Pancreas (tissue), 10 donors: ENCODE data around the gene CDCA7L. TPM values are rescaled to one million over a fixed set of nuclear protein-coding genes. Genes with fewer than 3 reads are reported as not detected.

Experiments used
- ATAC-seq, 4 donors: fragments of 200-7000 bp; cut with Tn5 transposase; one replicate each; pipeline versions ENCODE4 v1.8.0 to v1.9.1; 2020; ENCODE audit warnings: mild to moderate bottlenecking in 4 of 4, moderate library complexity in 4 of 4
- DNase-seq, 6 donors: peaks; one replicate each; pipeline ENCODE4 v3.0.0-alpha.2; 2020
- FAIRE-seq: peaks from 2 replicates; lab custom pipeline; 2012; peaks lifted over from hg19 to GRCh38; lab: Jason Lieb, UNC
- H3K27ac ChIP-seq, 4 donors: fragments of 200-600 bp; sonication (generic); 1 replicate in 3 of 4; 2 replicates in 1 of 4; pipeline versions ENCODE4 v1.5.0 to v1.8.0; 2020
- H3K27me3 ChIP-seq, 4 donors: fragments of 200-600 bp; one replicate each; pipeline ENCODE4 v1.8.0; 2021
- H3K36me3 ChIP-seq, 3 donors: fragments of 200-600 bp; sonication (generic) in 1 of 3; one replicate each; pipeline versions ENCODE4 v1.5.0 to v1.8.0; 2020 to 2021
- H3K4me1 ChIP-seq, 3 donors: fragments of 200-600 bp; one replicate each; pipeline ENCODE4 v1.8.0; 2021
- H3K4me3 ChIP-seq, 4 donors: fragments of 200-600 bp; sonication (generic) in 2 of 4; one replicate each; pipeline versions ENCODE4 v1.5.0 to v1.8.0; 2020 to 2021
- H3K9me3 ChIP-seq, 4 donors: fragments of 200-600 bp; one replicate each; pipeline ENCODE4 v1.8.0; 2021
- CTCF ChIP-seq, 4 donors: fragments of 200-600 bp; sonication (generic) in 3 of 4; IDR thresholded peaks; one replicate each; pipeline versions ENCODE4 v1.5.0 to v1.8.0; 2021; ENCODE audit warnings: antibody characterized with exemption in 4 of 4
- WGBS, 2 donors: extraction: QIAGEN DNeasy Blood & Tissue Kit; methylation state at CpG; one replicate each; pipeline ENCODE4 v1.1.7; 2013; 5-methylcytosine and 5-hydroxymethylcytosine counted together
- intact Hi-C, 3 donors: fragments of 100-400 bp; cut with DNase I; formaldehyde crosslinking; loops; one replicate each; pipeline versions ENCODE4 v1.11.1 to v1.14.2; 2022
- polyA plus RNA-seq, 2 donors: library from polyadenylated mRNA; stranded (reverse); fragments of 200-250 nt; gene quantifications; one replicate each; pipeline ENCODE4 v1.2.3, GENCODE V29; 2013
- total RNA-seq, 6 donors: library from RNA; stranded (reverse); fragmentation: NEBNext Ultra II Directional in 4 of 6; extraction: Animal tissue kit (Norgen Biotek cat#: 25700) in 4 of 6; gene quantifications; one replicate each; pipeline versions ENCODE4 v1.2.1 to v1.2.4, GENCODE V29; 2021 to 2023
- donor health status: healthy with polysubstance abuse.
- donor health status: DM: no; HTN: no; CAD: no; lungs with moderate emphysema.
- donor health status: DM: no; HTN: no; CAD: no.
- donor health status: control.
- donor health status: control.
- donor health status: Bipolar disorder and iron deficiency.
- donor health status: DM: yes; HTN: yes; CAD: no.
- donor health status: DM: no; HTN: no; CAD: no.
- donor health status: DM: no; HTN: no; CAD: no.
- donor health status: DM: yes; HTN: yes; CAD: no.

CDCA7L gene
- total and polyA plus RNA-seq, 8 donors: 6.7 to 27.2 (median 19.9) TPM

- no peak for DNase-seq
- Histone ChIP-seq H3K4me1 (no peaks in the 10 kb centered on the region), H3K27me3 (peaks cover 0 to 7% (median 0%) of the 10 kb centered on the region in 4 donors), H3K36me3 (no peaks in the 10 kb centered on the region), H3K4me3 (no peak overlapping the region), H3K27ac (no peak overlapping the region), H3K9me3 (no peaks in the 10 kb centered on the region)
- 74% methylated on average over 8 of the region's 8 CpGs for WGBS, 2 donors
- intact Hi-C loops: no loop called here
- no peak for FAIRE-seq
- no peak for TF ChIP-seq CTCF (IDR thresholded peaks at IDR 0.05)
- ATAC-seq: no peak
Observed at GRCh38 chr7:21967598-21968003, 21.9 kb upstream of the CDCA7L start.

- no peaks in the 10 kb centered on the region for H3K36me3 ChIP-seq
- no peak for DNase-seq
- no peak for FAIRE-seq
- H3K27me3 ChIP-seq: peaks cover 0 to 7% (median 0%) of the 10 kb centered on the region in 4 donors
- no peaks in the 10 kb centered on the region for H3K9me3 ChIP-seq
- H3K27ac ChIP-seq: no peak overlapping the region
- no peaks in the 10 kb centered on the region for H3K4me1 ChIP-seq
- no peak for TF ChIP-seq CTCF (IDR thresholded peaks at IDR 0.05)
- H3K4me3 ChIP-seq: no peak overlapping the region
- intact Hi-C loops: no loop called here
- ATAC-seq: no peak
- 62 to 70% methylated on average over 1 of the region's 1 CpG for whole genome bisulfite sequencing, 2 donors
Observed at GRCh38 chr7:21966271-21966670, 20.6 kb upstream of the CDCA7L start.

- no peak for DNase-seq
- no peaks in the 10 kb centered on the region for H3K9me3 ChIP-seq
- H3K27me3 ChIP-seq: peaks cover 0 to 7% (median 0%) of the 10 kb centered on the region in 4 donors
- TF ChIP-seq CTCF (IDR thresholded peaks at IDR 0.05): no peak
- no peak for ATAC-seq
- no peak overlapping the region for H3K27ac ChIP-seq
- H3K4me3 ChIP-seq: no peak overlapping the region
- no peaks in the 10 kb centered on the region for H3K36me3 ChIP-seq
- intact Hi-C loops: no loop called here
- no peaks in the 10 kb centered on the region for H3K4me1 ChIP-seq
- FAIRE-seq: no peak
- 69 to 70% methylated on average over 1 of the region's 1 CpG for WGBS, 2 donors
Observed at GRCh38 chr7:21965291-21965690, 19.6 kb upstream of the CDCA7L start.

GRCh38 chr7:21962677-21963076, 17.0 kb upstream of the CDCA7L start:
- intact Hi-C loops: no loop called here
- WGBS, 2 donors: 40 to 51% methylated on average over 9 of the region's 9 CpGs
- Histone ChIP-seq H3K4me3 (no peak overlapping the region), H3K4me1 (no peaks in the 10 kb centered on the region), H3K9me3 (no peaks in the 10 kb centered on the region), H3K36me3 (no peaks in the 10 kb centered on the region), H3K27me3 (peaks cover 0 to 7% (median 0%) of the 10 kb centered on the region in 4 donors), H3K27ac (no peak overlapping the region)
- ATAC-seq: no peak
- no peak for DNase-seq
- TF ChIP-seq CTCF (IDR thresholded peaks at IDR 0.05): no peak
- no peak for FAIRE-seq

- ATAC-seq (peak in 1 of 4 donors; percentile 59), FAIRE-seq (no peak), DNase-seq (no peak)
- H3K36me3 ChIP-seq: no peaks in the 10 kb centered on the region
- intact Hi-C loops: no loop called here
- 89 to 90% methylated on average over 3 of the region's 3 CpGs for WGBS, 2 donors
- H3K27ac ChIP-seq: no peak overlapping the region
- no peak for TF ChIP-seq CTCF (IDR thresholded peaks at IDR 0.05)
- no peaks in the 10 kb centered on the region for H3K9me3 ChIP-seq
- no peak overlapping the region for H3K4me3 ChIP-seq
- peaks cover 0 to 7% (median 0%) of the 10 kb centered on the region in 4 donors for H3K27me3 ChIP-seq
- H3K4me1 ChIP-seq: no peaks in the 10 kb centered on the region
Observed at GRCh38 chr7:21960922-21961321, 15.2 kb upstream of the CDCA7L start.
